Measurements from ENCODE around the gene FBXW5. TPM values are rescaled to one million over a fixed set of nuclear protein-coding genes. Genes with fewer than 3 reads are reported as not detected.

The FBXW5 gene
- total RNA-seq, 2 donors from 2014 or later = 66.9 to 107 TPM

GRCh38 chr9:136979769-136980587, 35.4 kb upstream of the FBXW5 start:
- Mint-ChIP-seq H3K36me3 (peaks cover 0 to 6% of the 10 kb centered on the region in 2 donors), H3K9me3 (no peaks in the 10 kb centered on the region), H3K27ac (no peak overlapping the region)
- DNase-seq (ENCODE audit: low spot score in 2 of 2) = no peak
- ATAC-seq = no peak

DNA sequence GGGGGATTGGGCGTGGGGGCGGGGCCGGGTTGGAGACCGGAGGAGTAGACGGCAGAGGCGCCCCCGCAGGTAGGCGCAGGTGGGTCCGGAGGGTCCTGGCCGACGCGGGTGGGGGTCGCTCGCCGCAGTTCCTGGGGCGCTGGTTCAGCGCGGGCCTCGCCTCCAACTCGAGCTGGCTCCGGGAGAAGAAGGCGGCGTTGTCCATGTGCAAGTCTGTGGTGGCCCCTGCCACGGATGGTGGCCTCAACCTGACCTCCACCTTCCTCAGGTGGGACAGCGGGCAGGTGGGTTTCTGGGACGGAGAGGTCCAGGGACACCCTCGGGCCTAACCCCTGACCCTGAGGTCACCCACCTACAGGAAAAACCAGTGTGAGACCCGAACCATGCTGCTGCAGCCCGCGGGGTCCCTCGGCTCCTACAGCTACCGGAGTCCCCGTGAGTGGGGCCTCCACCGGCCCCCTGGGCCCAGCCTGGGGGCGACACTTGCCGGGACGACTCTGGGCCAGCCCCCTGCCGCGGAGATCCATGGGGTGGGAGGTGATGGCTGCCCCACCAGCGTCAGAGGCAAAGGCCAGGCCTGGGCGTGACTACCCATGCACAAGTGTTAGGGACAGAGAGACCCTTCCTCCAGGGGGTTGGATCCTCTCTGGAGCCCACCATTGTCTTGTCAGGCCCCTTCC, 34.5 kb upstream of the FBXW5 start:
- Mint-ChIP-seq H3K9me3 (no peaks in the 10 kb centered on the region), H3K36me3 (peaks cover 0 to 4% of the 10 kb centered on the region in 2 donors), H3K27ac (no peak overlapping the region)
- ATAC-seq (peak in 1 of 2 donors; percentile 7), DNase-seq (ENCODE audit: low spot score in 2 of 2) (no peak)

GRCh38 chr9:136978073-136978864, 33.7 kb upstream of the FBXW5 start:
- Mint-ChIP-seq H3K9me3 (no peaks in the 10 kb centered on the region), H3K27ac (no peak overlapping the region), H3K36me3 (no peaks in the 10 kb centered on the region)
- DNase-seq (ENCODE audit: low spot score in 2 of 2) (peak in 1 of 2 donors; percentile 67), ATAC-seq (peak; percentile 9 to 54)

GRCh38 chr9:136977649-136978072, 33.1 kb upstream of the FBXW5 start:
- no peaks in the 10 kb centered on the region for H3K36me3 Mint-ChIP-seq
- H3K27ac Mint-ChIP-seq = no peak overlapping the region
- H3K9me3 Mint-ChIP-seq = no peaks in the 10 kb centered on the region
- DNase-seq (ENCODE audit: low spot score in 2 of 2) (no peak), ATAC-seq (no peak)

- no peaks in the 10 kb centered on the region for H3K9me3 Mint-ChIP-seq
- H3K27ac Mint-ChIP-seq = no peak within 1 kb of the TSS
- DNase-seq (ENCODE audit: low spot score in 2 of 2) (no peak), ATAC-seq (no peak)
- no peaks in the 10 kb centered on the region for H3K36me3 Mint-ChIP-seq
Measured at GRCh38 chr9:136977223-136977622, 32.7 kb upstream of the FBXW5 start, which contains the start of gene PTGDS. Gene PTGDS, plus strand, starts transcription at chr9:136977504. Its CDS starts 75 bp downstream, at chr9:136977579.

- peak in 1 of 2 donors; percentile 12 for ATAC-seq
- H3K9me3 Mint-ChIP-seq = no peaks in the 10 kb centered on the region
- DNase-seq (ENCODE audit: low spot score in 2 of 2) = peak in 1 of 2 donors; percentile 50
Measured at GRCh38 chr9:136975644-136976043, 31.1 kb upstream of the FBXW5 start.

GRCh38 chr9:136974817-136975535, 30.4 kb upstream of the FBXW5 start:
- H3K9me3 Mint-ChIP-seq = no peaks in the 10 kb centered on the region
- no peak overlapping the region for H3K27ac Mint-ChIP-seq
- no peak for DNase-seq (ENCODE audit: low spot score in 2 of 2)
- H3K36me3 Mint-ChIP-seq = no peaks in the 10 kb centered on the region
- no peak for ATAC-seq

More at GRCh38 chr9:136975644-136976043, 31.1 kb upstream of the FBXW5 start:
- H3K36me3 Mint-ChIP-seq = no peaks in the 10 kb centered on the region
- no peak overlapping the region for H3K27ac Mint-ChIP-seq

DNA sequence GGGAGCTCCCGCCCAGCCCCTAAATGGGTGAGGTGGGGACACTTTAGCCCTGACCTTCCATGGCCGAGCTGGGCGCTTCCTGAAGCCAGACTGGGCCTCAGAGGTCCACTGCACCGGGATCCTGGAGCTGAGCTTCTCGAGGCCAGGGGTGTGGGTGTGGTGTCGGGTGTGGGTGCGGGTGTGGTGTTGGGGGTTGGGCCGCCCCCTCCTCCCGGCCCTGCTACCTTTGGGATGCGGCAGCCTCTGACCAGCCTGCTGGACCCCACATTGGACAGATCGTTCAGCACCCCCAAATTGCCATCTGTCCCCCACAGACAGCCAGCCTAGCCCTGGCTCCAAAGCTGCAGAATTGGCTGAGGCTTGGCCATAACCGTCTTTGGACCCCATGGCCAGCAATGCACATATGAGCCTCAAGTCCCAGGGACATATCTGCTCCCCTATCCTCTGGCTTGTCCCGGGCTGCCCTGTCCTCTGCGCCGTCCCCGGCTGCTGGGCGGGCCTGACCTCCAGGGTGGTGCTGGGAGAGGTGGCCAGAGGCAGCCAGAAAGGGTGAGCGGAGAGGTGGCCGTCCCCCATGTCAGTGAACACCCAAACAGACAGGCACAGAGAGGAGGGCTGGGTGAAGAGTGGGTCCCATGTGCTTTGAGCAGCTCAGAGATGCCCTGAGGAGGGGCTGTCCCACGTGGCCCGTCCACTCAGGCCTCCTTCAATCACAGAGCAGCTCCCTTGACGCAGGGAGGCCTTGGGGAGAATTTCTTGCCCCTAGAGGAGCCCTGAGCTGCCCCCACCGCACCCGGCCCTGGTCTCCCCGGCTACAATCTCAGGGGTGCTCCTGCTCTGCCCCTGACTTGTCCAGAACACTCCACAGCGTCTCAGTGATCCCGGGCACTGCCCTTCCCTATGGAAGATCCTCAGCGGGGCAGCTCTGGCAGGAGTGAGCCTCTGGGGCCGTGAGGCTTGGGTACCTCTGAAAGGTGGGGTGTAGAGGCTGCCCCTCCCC, 29.4 kb upstream of the FBXW5 start:
- Mint-ChIP-seq H3K9me3 (no peaks in the 10 kb centered on the region), H3K27ac (no peak overlapping the region), H3K36me3 (no peaks in the 10 kb centered on the region)
- DNase-seq (ENCODE audit: low spot score in 2 of 2) = no peak
- no peak for ATAC-seq

DNA sequence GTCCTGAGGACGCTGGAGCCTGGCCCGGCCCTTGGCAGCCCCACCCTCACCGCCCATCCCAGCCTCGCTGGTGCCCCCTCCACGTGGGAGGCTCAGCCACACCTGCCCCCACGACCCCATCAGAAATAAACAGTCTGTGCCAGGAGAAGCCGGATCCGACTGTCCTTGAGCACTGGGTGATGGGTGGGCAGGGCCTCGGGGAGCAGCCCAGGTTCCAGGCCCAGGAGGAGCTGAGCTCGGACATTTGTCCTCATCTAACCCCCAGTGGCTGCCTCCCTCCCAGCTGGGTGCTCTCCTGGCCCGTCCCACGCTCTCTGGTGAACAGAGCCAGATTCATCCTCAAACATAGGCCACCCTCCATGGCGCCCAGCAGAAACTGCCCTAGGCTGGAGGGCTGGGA, 28.2 kb upstream of the FBXW5 start:
- Mint-ChIP-seq H3K27ac (no peak overlapping the region), H3K36me3 (no peaks in the 10 kb centered on the region), H3K9me3 (no peaks in the 10 kb centered on the region)
- DNase-seq (ENCODE audit: low spot score in 2 of 2) (no peak), ATAC-seq (no peak)

DNA sequence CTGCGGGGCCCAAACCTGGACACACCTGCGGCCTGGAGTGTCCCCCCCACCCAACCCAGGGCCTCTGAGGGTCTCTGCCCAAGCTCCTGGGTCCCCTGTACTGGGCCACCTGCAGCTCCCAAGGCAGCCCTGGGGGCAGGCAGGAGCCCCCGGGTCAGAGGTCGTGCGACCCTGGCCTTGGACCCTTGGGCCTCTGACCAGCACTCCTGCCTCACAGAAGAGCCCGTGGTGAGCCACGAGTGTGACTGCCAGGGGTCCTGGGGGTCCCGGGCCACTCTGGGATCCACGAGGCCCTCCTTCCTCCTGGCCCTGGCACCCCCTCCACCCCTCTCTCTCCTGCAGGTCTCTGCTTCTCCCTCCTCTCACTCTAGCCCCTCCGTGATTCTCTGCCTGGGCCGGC, 27.8 kb upstream of the FBXW5 start:
- no peaks in the 10 kb centered on the region for H3K36me3 Mint-ChIP-seq
- H3K27ac Mint-ChIP-seq = no peak overlapping the region
- ATAC-seq = no peak
- no peaks in the 10 kb centered on the region for H3K9me3 Mint-ChIP-seq
- no peak for DNase-seq (ENCODE audit: low spot score in 2 of 2)

DNA sequence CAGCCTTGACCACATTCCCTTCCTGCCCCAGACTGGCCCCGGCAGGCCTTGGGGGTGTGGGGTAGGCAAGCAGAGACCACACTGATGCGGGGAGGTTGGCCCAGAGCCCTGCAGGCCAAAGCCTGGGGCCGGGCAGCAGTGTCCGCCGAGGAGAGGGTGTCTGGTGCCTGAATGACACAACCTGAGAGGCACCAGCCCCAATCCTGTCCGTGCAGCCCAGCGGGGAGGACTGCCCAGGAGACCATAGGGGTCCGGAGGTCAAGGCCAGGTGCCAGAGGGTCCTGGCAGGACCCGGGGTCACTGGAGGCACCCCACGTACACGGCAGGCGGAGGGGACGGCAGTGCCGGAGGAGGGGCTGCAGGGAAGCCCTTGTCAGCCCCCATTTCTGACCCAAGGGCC, 27.2 kb upstream of the FBXW5 start:
- H3K27ac Mint-ChIP-seq = no peak overlapping the region
- H3K9me3 Mint-ChIP-seq = no peaks in the 10 kb centered on the region
- no peaks in the 10 kb centered on the region for H3K36me3 Mint-ChIP-seq
- no peak for ATAC-seq
- no peak for DNase-seq (ENCODE audit: low spot score in 2 of 2)

GRCh38 chr9:136970361-136970760, 25.8 kb upstream of the FBXW5 start:
- Mint-ChIP-seq H3K9me3 (no peaks in the 10 kb centered on the region), H3K36me3 (no peaks in the 10 kb centered on the region), H3K27ac (no peak overlapping the region)
- no peak for ATAC-seq
- DNase-seq (ENCODE audit: low spot score in 2 of 2) = no peak

DNA sequence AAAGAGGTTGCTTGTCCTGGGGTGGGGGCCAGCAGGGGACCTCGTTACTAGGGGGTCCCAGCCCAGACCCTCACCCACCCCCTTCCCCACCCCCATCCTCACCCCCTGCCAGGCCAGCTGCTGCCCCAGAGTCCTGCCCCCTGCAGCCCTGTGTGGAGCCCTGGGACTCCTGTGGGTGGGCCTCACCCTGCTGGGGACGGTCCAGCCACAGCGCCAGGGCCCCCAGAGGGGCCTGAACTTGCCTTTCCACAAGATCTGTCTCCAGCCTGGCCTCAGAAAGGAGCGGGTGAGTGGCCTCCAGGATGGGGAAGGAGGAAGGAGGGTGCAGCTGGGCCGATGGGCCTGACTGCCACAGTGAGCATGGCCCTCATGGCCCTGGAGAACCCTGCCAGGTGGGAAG, 25.2 kb upstream of the FBXW5 start:
- ATAC-seq (no peak), DNase-seq (ENCODE audit: low spot score in 2 of 2) (no peak)
- Mint-ChIP-seq H3K36me3 (no peaks in the 10 kb centered on the region), H3K27ac (no peak overlapping the region), H3K9me3 (no peaks in the 10 kb centered on the region)

DNA sequence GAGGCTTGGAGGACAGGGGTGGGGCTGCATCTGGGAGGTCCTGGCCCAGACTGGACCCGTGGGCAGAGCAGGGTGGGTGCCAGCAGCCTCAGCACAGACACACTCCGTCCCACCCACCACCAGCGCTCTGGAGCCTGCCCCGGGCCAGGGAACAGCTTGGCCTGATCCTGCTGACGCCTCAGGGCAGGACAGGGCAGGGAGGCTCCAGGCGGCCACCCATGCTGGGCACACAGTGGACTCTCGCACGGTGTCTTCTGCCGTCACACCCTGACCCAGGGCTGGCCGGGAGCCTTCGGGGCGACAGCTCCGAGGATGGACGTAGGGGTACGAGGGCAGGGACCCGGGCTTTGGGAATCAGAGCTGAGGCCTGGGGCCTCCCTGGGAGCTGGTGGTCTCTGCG, 24.6 kb upstream of the FBXW5 start:
- H3K27ac Mint-ChIP-seq = no peak overlapping the region
- no peaks in the 10 kb centered on the region for H3K9me3 Mint-ChIP-seq

DNA sequence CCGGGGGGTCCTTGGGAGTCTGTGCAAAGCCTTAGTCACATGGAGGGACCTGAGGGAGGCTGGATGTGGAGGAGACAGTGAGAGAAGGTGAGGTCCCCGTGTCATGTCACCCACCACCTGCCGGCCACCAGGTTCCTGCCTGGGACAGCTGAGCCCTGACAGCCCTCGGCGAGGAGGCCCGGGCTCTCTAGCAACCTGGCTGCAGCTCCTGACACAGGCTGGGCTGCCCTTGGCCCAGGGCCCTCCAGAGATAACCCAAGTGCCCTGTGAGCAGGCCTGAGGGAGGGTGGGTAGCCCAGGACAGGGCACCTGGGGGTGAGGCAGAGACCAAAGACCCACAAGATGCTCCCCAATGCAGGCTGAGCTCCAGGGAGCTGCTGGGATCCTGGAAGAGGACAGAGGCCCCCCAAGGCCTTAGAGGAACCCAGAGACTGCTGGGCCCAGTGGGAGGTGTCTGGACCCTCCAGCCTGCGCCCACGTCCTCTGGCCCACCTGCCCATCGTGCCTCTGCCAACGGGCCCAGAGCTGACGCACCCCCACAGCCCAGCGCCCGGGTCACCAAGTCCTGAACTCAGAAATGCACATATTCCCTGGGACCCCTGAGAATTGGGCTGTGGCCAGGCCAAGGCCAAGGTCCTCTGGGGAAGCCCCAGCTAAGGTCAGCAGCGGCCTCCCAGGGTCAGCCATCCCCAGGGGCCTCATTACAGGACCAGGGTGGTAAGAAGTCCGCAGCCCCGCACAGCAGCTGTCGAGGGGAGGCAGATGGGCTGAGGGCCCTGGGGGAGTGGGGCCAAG, 24.0 kb upstream of the FBXW5 start:
- Mint-ChIP-seq H3K9me3 (no peaks in the 10 kb centered on the region), H3K36me3 (no peaks in the 10 kb centered on the region), H3K27ac (no peak overlapping the region)
- ATAC-seq = no peak
- no peak for DNase-seq (ENCODE audit: low spot score in 2 of 2)

More for the DNA sequence above, 24.6 kb upstream of the FBXW5 start:
- no peak for DNase-seq (ENCODE audit: low spot score in 2 of 2)
- H3K36me3 Mint-ChIP-seq = no peaks in the 10 kb centered on the region
- no peak for ATAC-seq

All from activated naive CD4-positive, alpha-beta T cell treated with anti-CD3 and anti-CD28 coated beads, Interleukin-2, amount 50 U/mL, for 72 hours (primary cell).